GM12878 (cell line): ENCODE measurements around the gene ATG12. TPM values are rescaled to one million over a fixed set of nuclear protein-coding genes. Genes with fewer than 3 reads are reported as not detected.

Source experiments
- E2F8 ChIP-seq: fragments of 450-650 bp; IDR thresholded peaks from 2 replicates; pipeline ENCODE4 v1.6.1; 2018; ENCODE audit warnings: mild to moderate bottlenecking, low read depth, moderate library complexity; ENCODE audit not compliant: partially characterized antibody
- HDGF ChIP-seq: fragments of 450-650 bp; IDR thresholded peaks from 2 replicates; pipeline ENCODE4 v1.6.1; 2016; ENCODE audit warnings: antibody characterized with exemption
- KDM1A ChIP-seq: fragments of 200-600 bp; sonication (generic); IDR thresholded peaks from 2 replicates; pipeline ENCODE4 v1.6.1; 2016; ENCODE audit warnings: borderline replicate concordance
- POLR2AphosphoS2 ChIP-seq: IDR thresholded peaks from 2 replicates; pipeline ENCODE4 v1.6.1; 2011; ENCODE audit warnings: low read depth, mild to moderate bottlenecking, low read length, improper control_type of control experiment, moderate library complexity
- RBBP5 ChIP-seq: fragments of 200-600 bp; sonication (generic); conservative IDR thresholded peaks from 2 replicates; pipeline ENCODE4 v1.6.1; 2016
- RUNX3 ChIP-seq: IDR thresholded peaks from 2 replicates; pipeline ENCODE4 v1.6.1; 2012; ENCODE audit warnings: low read length, inconsistent platforms
- SUZ12 ChIP-seq: fragments of 200-600 bp; sonication (generic); IDR thresholded peaks from one replicate; pipeline ENCODE4 v1.6.1; 2018; ENCODE audit warnings: antibody characterized with exemption, mild to moderate bottlenecking; ENCODE audit not compliant: unreplicated experiment
- polyA plus RNA-seq, 11 experiments: library from polyadenylated mRNA; depleted of rRNA in 4 of 11; unstranded in 6 of 11; stranded (reverse) in 5 of 11; fragments of >200 nt; fragmentation: Nextera tagmentation in 4 of 11; fragmentation: Illumina TruSeq in 1 of 11; extraction: Ambion mirVana in 4 of 11; extraction: Trizol in 1 of 11; gene quantifications; 1 replicate in 1 of 11; 2 replicates in 10 of 11; pipeline versions ENCODE4 v1.2.1 to v1.2.3, GENCODE V29; 2011 to 2016; ENCODE audit warnings: inconsistent platforms in 2 of 11, missing spikeins in 2 of 11, low read depth in 1 of 11
- total RNA-seq, 4 experiments: library from RNA; depleted of rRNA in 3 of 4; stranded (reverse); fragments of >200 nt in 3 of 4; fragmentation: Illumina TruSeq in 1 of 4; extraction: Trizol in 1 of 4; gene quantifications; 2 replicates each; pipeline versions ENCODE4 v1.2.1 to v1.2.3, GENCODE V29; 2013 to 2021
- TF ChIP-seq, protein P1 (sequence below): fragments of 150-350 bp; IDR thresholded peaks from 2 replicates; pipeline ENCODE4 v1.6.1; 2016; ENCODE audit warnings: low read depth, low read length

ATG12 gene
- total and polyA plus RNA-seq, 10 of the 15 experiments (the other 5 are each of a cell fraction or from before 2014, with no cell fraction given) = 23.2 to 92.0 (median 58.6) TPM

DNA sequence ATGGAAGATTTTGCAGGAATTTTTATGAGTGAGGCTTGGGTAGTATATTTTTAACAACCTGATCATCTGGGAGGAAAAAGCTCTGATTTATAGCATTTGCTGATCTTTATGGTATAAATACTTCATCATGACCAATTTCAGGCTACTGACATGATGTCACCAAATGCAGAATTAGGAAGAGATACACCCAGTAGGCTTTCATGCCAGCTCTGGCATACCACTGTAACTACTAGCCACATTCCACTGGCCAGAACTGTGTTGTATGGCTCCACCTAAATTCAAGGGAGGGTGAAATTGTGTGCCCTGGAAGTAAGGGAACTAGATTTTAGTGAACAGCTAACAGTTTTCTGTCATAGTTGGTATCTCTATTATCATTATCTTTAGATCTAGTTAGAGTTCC is 18.0 kb upstream of the ATG12 start (continued):
- TF ChIP-seq RBBP5 (no peak), RUNX3 (no peak), SUZ12 (no peak), POLR2AphosphoS2 (no peak), KDM1A (no peak), E2F8 (no peak), HDGF (no peak)
- TF ChIP-seq, protein P1, sequence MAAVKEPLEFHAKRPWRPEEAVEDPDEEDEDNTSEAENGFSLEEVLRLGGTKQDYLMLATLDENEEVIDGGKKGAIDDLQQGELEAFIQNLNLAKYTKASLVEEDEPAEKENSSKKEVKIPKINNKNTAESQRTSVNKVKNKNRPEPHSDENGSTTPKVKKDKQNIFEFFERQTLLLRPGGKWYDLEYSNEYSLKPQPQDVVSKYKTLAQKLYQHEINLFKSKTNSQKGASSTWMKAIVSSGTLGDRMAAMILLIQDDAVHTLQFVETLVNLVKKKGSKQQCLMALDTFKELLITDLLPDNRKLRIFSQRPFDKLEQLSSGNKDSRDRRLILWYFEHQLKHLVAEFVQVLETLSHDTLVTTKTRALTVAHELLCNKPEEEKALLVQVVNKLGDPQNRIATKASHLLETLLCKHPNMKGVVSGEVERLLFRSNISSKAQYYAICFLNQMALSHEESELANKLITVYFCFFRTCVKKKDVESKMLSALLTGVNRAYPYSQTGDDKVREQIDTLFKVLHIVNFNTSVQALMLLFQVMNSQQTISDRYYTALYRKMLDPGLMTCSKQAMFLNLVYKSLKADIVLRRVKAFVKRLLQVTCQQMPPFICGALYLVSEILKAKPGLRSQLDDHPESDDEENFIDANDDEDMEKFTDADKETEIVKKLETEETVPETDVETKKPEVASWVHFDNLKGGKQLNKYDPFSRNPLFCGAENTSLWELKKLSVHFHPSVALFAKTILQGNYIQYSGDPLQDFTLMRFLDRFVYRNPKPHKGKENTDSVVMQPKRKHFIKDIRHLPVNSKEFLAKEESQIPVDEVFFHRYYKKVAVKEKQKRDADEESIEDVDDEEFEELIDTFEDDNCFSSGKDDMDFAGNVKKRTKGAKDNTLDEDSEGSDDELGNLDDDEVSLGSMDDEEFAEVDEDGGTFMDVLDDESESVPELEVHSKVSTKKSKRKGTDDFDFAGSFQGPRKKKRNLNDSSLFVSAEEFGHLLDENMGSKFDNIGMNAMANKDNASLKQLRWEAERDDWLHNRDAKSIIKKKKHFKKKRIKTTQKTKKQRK = no peak
- TF ChIP-seq, all 136 proteins: peak for 0
